PC-9 (cell line): ENCODE data around the gene ABCB7. TPM values are rescaled to one million over a fixed set of nuclear protein-coding genes. Genes with fewer than 3 reads are reported as not detected.

Experiments used
- BruUV-seq: library from RNA; stranded (reverse); fragments of 400-500 nt; replicated peaks from 2 replicates; lab custom pipeline; 2021; lab: Mats Ljungman, UMichigan
- CTCF ChIA-PET: fragments of 300-600 bp; sonication (Branson Sonifier 250); formaldehyde crosslinking; loops from one replicate; lab custom pipeline; 2022; ENCODE audit warnings: antibody characterized with exemption; lab: Charles Lee
- POLR2A ChIA-PET: fragments of 300-600 bp; sonication (Branson Sonifier 250); formaldehyde crosslinking; loops from one replicate; lab custom pipeline; 2022; ENCODE audit warnings: antibody characterized with exemption; ENCODE audit not compliant: unreplicated experiment; lab: Charles Lee
- DNase-seq, 2 experiments: peaks; one replicate each; pipeline versions ENCODE4 v3.0.0 to v3.0.0-alpha.2; 2015 to 2022; ENCODE audit warnings: mixed read lengths in 1 of 2
- H2AFZ ChIP-seq: fragments of 200-600 bp; sonication (generic); 2 replicates; pipeline ENCODE4 v1.8.1; 2017; ENCODE audit warnings: antibody characterized with exemption
- H3F3A ChIP-seq: fragments of 200-600 bp; sonication (generic); 2 replicates; pipeline ENCODE4 v1.8.1; 2017; ENCODE audit warnings: antibody characterized with exemption, mild to moderate bottlenecking, low read depth; ENCODE audit not compliant: insufficient read depth
- H3K27ac ChIP-seq: fragments of 200-600 bp; sonication (generic); 2 replicates; pipeline ENCODE4 v1.6.1; 2016; ENCODE audit warnings: mixed run types
- H3K27me3 ChIP-seq: fragments of 200-600 bp; sonication (generic); 2 replicates; pipeline ENCODE4 v1.6.1; 2016; ENCODE audit warnings: low read depth, mixed run types; ENCODE audit not compliant: insufficient read depth
- H3K36me3 ChIP-seq: fragments of 200-600 bp; sonication (generic); 2 replicates; pipeline ENCODE4 v1.6.1; 2016; ENCODE audit warnings: low read depth, mixed run types
- H3K4me1 ChIP-seq: fragments of 200-600 bp; sonication (generic); replicated peaks from 2 replicates; pipeline ENCODE4 v1.6.1; 2016; ENCODE audit warnings: mixed run types; ENCODE audit not compliant: insufficient read depth
- H3K4me2 ChIP-seq: fragments of 200-600 bp; sonication (generic); 2 replicates; pipeline ENCODE4 v1.6.1; 2017; ENCODE audit warnings: mixed run types
- H3K4me3 ChIP-seq: fragments of 200-600 bp; sonication (generic); 2 replicates; pipeline ENCODE4 v1.6.1; 2016; ENCODE audit warnings: mixed run types
- H3K79me2 ChIP-seq: fragments of 200-600 bp; sonication (generic); 2 replicates; pipeline ENCODE4 v1.6.1; 2017; ENCODE audit warnings: low read depth, mixed run types
- H3K9me2 ChIP-seq: fragments of 200-600 bp; sonication (generic); 2 replicates; pipeline ENCODE4 v1.8.1; 2017; ENCODE audit warnings: mild to moderate bottlenecking; ENCODE audit not compliant: insufficient read depth
- H3K9me3 ChIP-seq: fragments of 200-600 bp; sonication (generic); 2 replicates; pipeline ENCODE4 v1.8.1; 2016; ENCODE audit warnings: low read depth; ENCODE audit not compliant: insufficient read depth
- H4K20me1 ChIP-seq: fragments of 200-600 bp; sonication (generic); 2 replicates; pipeline ENCODE4 v1.8.1; 2017; ENCODE audit not compliant: insufficient read depth
- EZH2 ChIP-seq: fragments of 200-600 bp; sonication (generic); IDR thresholded peaks from 2 replicates; pipeline ENCODE4 v1.8.0; 2017; ENCODE audit warnings: antibody characterized with exemption, low read depth
- intact Hi-C: fragments of 100-400 bp; cut with micrococcal nuclease; formaldehyde crosslinking; loops from one replicate; pipeline ENCODE4 v1.10.0; 2022; ENCODE audit not compliant: unreplicated experiment
- total RNA-seq: library from RNA; stranded (reverse); gene quantifications from 2 replicates; pipeline ENCODE4 v1.2.3, GENCODE V29; 2021
- TF ChIP-seq, protein P1 (sequence below): fragments of 200-600 bp; sonication (generic); conservative IDR thresholded peaks from 2 replicates; pipeline ENCODE4 v1.6.1; 2017; ENCODE audit warnings: mixed run types, antibody characterized with exemption, mild to moderate bottlenecking, moderate library complexity

The ABCB7 gene
- total RNA-seq, 1 experiment from 2014 or later, result 28.7 TPM

DNA sequence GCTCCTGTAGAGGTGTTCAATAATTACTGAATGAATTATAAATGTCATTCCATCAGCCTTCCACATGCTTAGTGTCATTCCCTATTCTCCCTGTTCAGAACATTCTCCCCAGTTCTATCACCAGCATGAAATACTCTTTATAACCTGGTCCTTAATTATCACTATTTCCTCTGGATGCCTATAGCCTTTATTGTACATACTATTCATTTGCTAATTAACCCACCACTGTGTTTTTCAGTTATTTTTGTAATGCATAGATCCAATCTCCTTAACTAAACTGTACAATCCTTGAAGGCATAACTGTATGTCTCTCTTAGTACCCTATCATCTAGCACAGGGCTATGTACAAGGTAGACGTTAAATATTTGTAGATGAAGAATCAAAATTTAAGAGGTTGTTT lies 1.2 kb downstream of the ABCB7 start:
- peak overlapping the region; percentile 93; the same call in 1 of the 2 replicates for H3K4me3 ChIP-seq
- H3K27ac ChIP-seq, result no peak overlapping the region
- H3K79me2 ChIP-seq, result 0 out of 2 replicates have a peak, but pooled peaks cover 2% of the 10 kb centered on the region
- peak overlapping the region; percentile 90 for H3K4me2 ChIP-seq
- 0 out of 2 replicates have a peak, but pooled peaks cover 15% of the 10 kb centered on the region for H3K4me1 ChIP-seq
- H3K36me3 ChIP-seq, result no peaks in the 10 kb centered on the region
- ChIA-PET POLR2A (no interaction called here), CTCF (no interaction called here)
- no peaks in the 10 kb centered on the region for H3F3A ChIP-seq
- no peaks in the 10 kb centered on the region for H3K9me3 ChIP-seq
- no peak for DNase-seq
- H3K27me3 ChIP-seq, result no peaks in the 10 kb centered on the region
- H4K20me1 ChIP-seq, result no peaks in the 10 kb centered on the region
- H3K9me2 ChIP-seq, result no peaks in the 10 kb centered on the region
- BruUV-seq, result no TSS peak
- intact Hi-C loops, result no loop called here
- no peak for TF ChIP-seq EZH2
- H2AFZ ChIP-seq, result no peak overlapping the region

DNA sequence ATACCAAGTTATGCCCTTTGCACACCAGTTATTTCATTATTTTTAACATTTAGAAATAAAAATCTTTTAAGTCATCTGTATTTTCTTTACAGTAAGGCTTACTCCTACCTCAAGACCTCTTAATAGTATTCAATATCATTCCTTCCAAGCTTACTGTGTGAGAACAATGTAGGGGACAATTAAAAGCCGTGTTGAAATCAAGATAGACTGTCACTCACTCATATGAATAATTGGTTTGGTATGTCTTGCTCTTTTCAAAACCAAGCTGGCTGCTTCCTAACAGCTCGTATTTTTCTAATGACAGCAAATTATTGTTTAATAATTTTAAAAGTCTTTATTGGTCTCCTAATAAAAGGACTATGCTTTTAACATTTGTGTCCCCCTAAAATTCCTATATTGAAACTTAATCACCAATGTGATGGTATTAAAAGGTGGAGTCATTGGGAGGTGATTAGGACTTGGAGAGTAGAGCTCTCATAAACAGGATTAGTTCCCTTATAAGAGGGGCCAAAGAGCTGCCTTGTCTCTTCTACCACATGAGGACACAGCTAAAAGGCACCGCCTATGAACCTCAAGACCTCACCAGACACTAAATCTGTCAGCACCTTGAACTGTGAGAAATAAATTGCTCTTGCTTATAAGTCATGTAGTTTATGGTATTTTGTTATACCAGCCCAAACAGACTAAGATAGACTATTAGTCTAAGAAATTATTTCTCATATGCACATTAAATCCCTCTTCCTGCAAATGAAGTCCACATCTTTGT lies 4.1 kb downstream of the ABCB7 start:
- H3K27ac ChIP-seq, result no peak overlapping the region
- 0 out of 2 replicates have a peak, but pooled peaks cover 10% of the 10 kb centered on the region for H3K4me1 ChIP-seq
- 0 out of 2 replicates have a peak, but pooled peaks cover 2% of the 10 kb centered on the region for H3K79me2 ChIP-seq
- BruUV-seq, result no TSS peak
- no peaks in the 10 kb centered on the region for H3F3A ChIP-seq
- H3K36me3 ChIP-seq, result no peaks in the 10 kb centered on the region; the same call in 1 of the 2 replicates
- H3K4me2 ChIP-seq, result no peak overlapping the region
- no peak overlapping the region for H3K4me3 ChIP-seq
- H4K20me1 ChIP-seq, result no peaks in the 10 kb centered on the region
- DNase-seq, result no peak
- TF ChIP-seq, protein P1, sequence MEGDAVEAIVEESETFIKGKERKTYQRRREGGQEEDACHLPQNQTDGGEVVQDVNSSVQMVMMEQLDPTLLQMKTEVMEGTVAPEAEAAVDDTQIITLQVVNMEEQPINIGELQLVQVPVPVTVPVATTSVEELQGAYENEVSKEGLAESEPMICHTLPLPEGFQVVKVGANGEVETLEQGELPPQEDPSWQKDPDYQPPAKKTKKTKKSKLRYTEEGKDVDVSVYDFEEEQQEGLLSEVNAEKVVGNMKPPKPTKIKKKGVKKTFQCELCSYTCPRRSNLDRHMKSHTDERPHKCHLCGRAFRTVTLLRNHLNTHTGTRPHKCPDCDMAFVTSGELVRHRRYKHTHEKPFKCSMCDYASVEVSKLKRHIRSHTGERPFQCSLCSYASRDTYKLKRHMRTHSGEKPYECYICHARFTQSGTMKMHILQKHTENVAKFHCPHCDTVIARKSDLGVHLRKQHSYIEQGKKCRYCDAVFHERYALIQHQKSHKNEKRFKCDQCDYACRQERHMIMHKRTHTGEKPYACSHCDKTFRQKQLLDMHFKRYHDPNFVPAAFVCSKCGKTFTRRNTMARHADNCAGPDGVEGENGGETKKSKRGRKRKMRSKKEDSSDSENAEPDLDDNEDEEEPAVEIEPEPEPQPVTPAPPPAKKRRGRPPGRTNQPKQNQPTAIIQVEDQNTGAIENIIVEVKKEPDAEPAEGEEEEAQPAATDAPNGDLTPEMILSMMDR, result no peak
- intact Hi-C loops, result no loop called here
- no peaks in the 10 kb centered on the region for H3K9me2 ChIP-seq
- no peak overlapping the region for H2AFZ ChIP-seq
- ChIA-PET CTCF (no interaction called here), POLR2A (interaction anchor here (0.6 kb wide), 1 partner anchor 14 kb away, joined by 4 read pairs; no protein-coding TSS in a partner anchor)
- no peaks in the 10 kb centered on the region for H3K9me3 ChIP-seq
- H3K27me3 ChIP-seq, result no peaks in the 10 kb centered on the region

DNA sequence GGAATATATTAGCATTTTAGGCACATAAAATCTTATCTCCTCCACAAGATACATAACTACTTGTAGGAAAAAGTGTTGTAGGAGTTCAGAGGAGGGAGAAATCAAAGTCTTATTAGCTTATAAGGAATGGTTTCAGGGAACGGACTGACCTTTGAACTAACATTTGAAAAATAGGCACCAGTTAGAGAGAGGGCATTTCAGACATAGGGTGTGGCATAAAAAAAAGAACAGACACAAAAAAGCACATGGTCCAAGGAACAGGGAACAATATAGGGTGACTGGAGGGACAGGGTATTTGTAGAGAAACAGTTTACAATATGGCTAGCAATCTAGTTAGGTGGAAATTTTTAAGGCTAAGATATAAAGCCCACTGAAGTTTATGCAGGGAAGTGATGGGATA lies 6.4 kb downstream of the ABCB7 start:
- ChIA-PET CTCF (no interaction called here), POLR2A (no interaction called here)
- no peak for DNase-seq
- no peaks in the 10 kb centered on the region for H3F3A ChIP-seq
- intact Hi-C loops, result no loop called here
- H3K9me3 ChIP-seq, result no peaks in the 10 kb centered on the region
- no TSS peak for BruUV-seq
- H3K4me1 ChIP-seq, result no peaks in the 10 kb centered on the region
- H3K4me2 ChIP-seq, result no peak overlapping the region
- H3K27me3 ChIP-seq, result no peaks in the 10 kb centered on the region
- TF ChIP-seq, protein P1, result no peak
- no peak for TF ChIP-seq EZH2
- no peak overlapping the region for H3K27ac ChIP-seq
- H3K79me2 ChIP-seq, result peaks cover 3% of the 10 kb centered on the region; the same call in 1 of the 2 replicates
- H3K9me2 ChIP-seq, result no peaks in the 10 kb centered on the region
- no peaks in the 10 kb centered on the region; the same call in 1 of the 2 replicates for H3K36me3 ChIP-seq
- H3K4me3 ChIP-seq, result no peak overlapping the region
- H4K20me1 ChIP-seq, result no peaks in the 10 kb centered on the region
- H2AFZ ChIP-seq, result no peak overlapping the region
